Measurements from ENCODE around the gene LTB. TPM values are rescaled to one million over a fixed set of nuclear protein-coding genes. Genes with fewer than 3 reads are reported as not detected.
A peak's percentile ranks its signal among the peaks of the same experiment; 100 is the strongest.

LTB gene
- total and polyA plus RNA-seq, 2 of the 13 experiments (the other 11 are each of a cell fraction or from before 2014, with no cell fraction given): 0.09 to 0.22 TPM

- peak; percentile 90 for TF ChIP-seq ZHX2 (IDR thresholded peaks at IDR 0.05; ENCODE audit: low read depth)
- TF ChIP-seq ZHX2 (CRISPR knock-in tag; IDR thresholded peaks at IDR 0.05; ENCODE audit: borderline replicate concordance): peak; percentile 80; the same call in 1 of the 2 replicates
- no peak for TF ChIP-seq NFE2 (CRISPR knock-in tag; IDR thresholded peaks at IDR 0.05)
- no peak for TF ChIP-seq ZFAT (CRISPR knock-in tag; conservative IDR thresholded peaks at IDR 0.05)
- no peak for TF ChIP-seq RBM39 (IDR thresholded peaks at IDR 0.05; ENCODE audit: low read depth, low read length, poor library complexity, severe bottlenecking)
- peak; percentile 59; the same call in 1 of the 2 replicates for TF ChIP-seq ATF2 (CRISPR knock-in tag; IDR thresholded peaks at IDR 0.05)
- TF ChIP-seq MED1 (CRISPR knock-in tag; IDR thresholded peaks at IDR 0.05): peak; percentile 82
- TF ChIP-seq ELF4 (CRISPR knock-in tag; IDR thresholded peaks at IDR 0.05; ENCODE audit: borderline replicate concordance): no peak
- TF ChIP-seq RARG (CRISPR knock-in tag; IDR thresholded peaks at IDR 0.05; ENCODE audit: low read depth): peak; percentile 91; the same call in 1 of the 2 replicates
- no peak for TF ChIP-seq HIVEP1 (CRISPR knock-in tag; IDR thresholded peaks at IDR 0.05)
- TF ChIP-seq ZNF382 (CRISPR knock-in tag; IDR thresholded peaks at IDR 0.05; ENCODE audit: borderline replicate concordance): no peak
- peak; percentile 34; the same call in 1 of the 2 replicates for TF ChIP-seq RAD21 (CRISPR knock-in tag; IDR thresholded peaks at IDR 0.05)
- peak; percentile 99 for TF ChIP-seq SNAPC4 (CRISPR knock-in tag; IDR thresholded peaks at IDR 0.05)
- TF ChIP-seq SRY (CRISPR knock-in tag; IDR thresholded peaks at IDR 0.05): peak; percentile 76
Observed at GRCh38 chr6:31619805-31620585, 37.8 kb upstream of the LTB start (continued).
